SJSA1 (cell line): ENCODE measurements around the gene ITGB6. TPM values are rescaled to one million over a fixed set of nuclear protein-coding genes. Genes with fewer than 3 reads are reported as not detected.

Experiments
- DNase-seq, 2 experiments: peaks; one replicate each; pipeline ENCODE4 v3.0.0-alpha.2; 2015 to 2020; ENCODE audit warnings: low spot score in 2 of 2, low read depth in 1 of 2
- H3K27ac ChIP-seq: fragments of 250-450 bp; sonication (Bioruptor Pico); 2 replicates; pipeline ENCODE4 v1.5.1; 2020; ENCODE audit warnings: mild to moderate bottlenecking, moderate library complexity
- H3K27me3 ChIP-seq: fragments of 250-450 bp; sonication (Bioruptor Pico); replicated peaks from 2 replicates; pipeline ENCODE4 v1.5.1; 2020; ENCODE audit warnings: mild to moderate bottlenecking, moderate library complexity
- H3K36me3 ChIP-seq: fragments of 250-450 bp; sonication (Bioruptor Pico); 2 replicates; pipeline ENCODE4 v1.5.1; 2020; ENCODE audit warnings: mild to moderate bottlenecking
- H3K4me1 ChIP-seq: fragments of 250-450 bp; sonication (Bioruptor Pico); replicated peaks from 2 replicates; pipeline ENCODE4 v1.6.1; 2021; ENCODE audit warnings: mild to moderate bottlenecking
- H3K4me3 ChIP-seq: fragments of 250-450 bp; sonication (Bioruptor Pico); 2 replicates; pipeline ENCODE4 v1.5.1; 2020; ENCODE audit warnings: mild to moderate bottlenecking
- H3K9me3 ChIP-seq: fragments of 250-450 bp; sonication (Bioruptor Pico); replicated peaks from 2 replicates; pipeline ENCODE4 v1.5.1; 2020; ENCODE audit warnings: mild to moderate bottlenecking
- total RNA-seq: library from RNA; depleted of rRNA; stranded (reverse); fragments of >200 nt; shearing (Covaris generic); gene quantifications from 2 replicates; pipeline ENCODE4 v1.2.3, GENCODE V29; 2014

ITGB6 gene
- total RNA-seq, 1 experiment from 2014 or later: not detected

- Histone ChIP-seq H3K4me3 (no peak overlapping the region), H3K4me1 (peaks cover 62% of the 10 kb centered on the region), H3K9me3 (no peaks in the 10 kb centered on the region), H3K27ac (peak overlapping the region; percentile 51; the same call in 1 of the 2 replicates), H3K36me3 (no peaks in the 10 kb centered on the region), H3K27me3 (no peaks in the 10 kb centered on the region)
- peak in 1 of 2 experiments; percentile 32 for DNase-seq
Observed at GRCh38 chr2:160227293-160227915, 27.3 kb upstream of the ITGB6 start.

GRCh38 chr2:160226367-160226766 lies 26.3 kb upstream of the ITGB6 start:
- Histone ChIP-seq H3K4me3 (no peak overlapping the region), H3K27me3 (no peaks in the 10 kb centered on the region), H3K36me3 (no peaks in the 10 kb centered on the region), H3K27ac (no peak overlapping the region), H3K4me1 (peaks cover 72% of the 10 kb centered on the region), H3K9me3 (no peaks in the 10 kb centered on the region)
- DNase-seq: no peak

GRCh38 chr2:160225722-160226121 lies 25.6 kb upstream of the ITGB6 start:
- H3K27ac ChIP-seq: no peak overlapping the region
- H3K36me3 ChIP-seq: no peaks in the 10 kb centered on the region
- H3K9me3 ChIP-seq: no peaks in the 10 kb centered on the region
- peaks cover 79% of the 10 kb centered on the region for H3K4me1 ChIP-seq
- DNase-seq: no peak
- no peak overlapping the region for H3K4me3 ChIP-seq
- H3K27me3 ChIP-seq: no peaks in the 10 kb centered on the region

GRCh38 chr2:160224507-160224906 lies 24.4 kb upstream of the ITGB6 start:
- DNase-seq: no peak
- peak overlapping the region; percentile 69 for H3K27ac ChIP-seq
- no peaks in the 10 kb centered on the region for H3K27me3 ChIP-seq
- H3K4me3 ChIP-seq: no peak overlapping the region
- peaks cover 84% of the 10 kb centered on the region for H3K4me1 ChIP-seq
- no peaks in the 10 kb centered on the region for H3K36me3 ChIP-seq
- no peaks in the 10 kb centered on the region for H3K9me3 ChIP-seq

- H3K9me3 ChIP-seq: no peaks in the 10 kb centered on the region
- H3K27ac ChIP-seq: peak overlapping the region; percentile 69
- no peaks in the 10 kb centered on the region for H3K27me3 ChIP-seq
- peak; percentile 81 to 82 for DNase-seq
- no peak overlapping the region for H3K4me3 ChIP-seq
- no peaks in the 10 kb centered on the region for H3K36me3 ChIP-seq
- peaks cover 79% of the 10 kb centered on the region for H3K4me1 ChIP-seq
Observed at GRCh38 chr2:160224060-160224459, 24.0 kb upstream of the ITGB6 start.

- no peaks in the 10 kb centered on the region for H3K36me3 ChIP-seq
- no peaks in the 10 kb centered on the region for H3K27me3 ChIP-seq
- no peak for DNase-seq
- H3K27ac ChIP-seq: peak overlapping the region; percentile 69
- peaks cover 74% of the 10 kb centered on the region for H3K4me1 ChIP-seq
- no peaks in the 10 kb centered on the region for H3K9me3 ChIP-seq
- H3K4me3 ChIP-seq: no peak overlapping the region
Observed at GRCh38 chr2:160223560-160223959, 23.5 kb upstream of the ITGB6 start.

- Histone ChIP-seq H3K27ac (peak overlapping the region; percentile 71), H3K9me3 (no peaks in the 10 kb centered on the region), H3K4me1 (peaks cover 66% of the 10 kb centered on the region), H3K36me3 (no peaks in the 10 kb centered on the region), H3K4me3 (no peak overlapping the region), H3K27me3 (no peaks in the 10 kb centered on the region)
- no peak for DNase-seq
Observed at GRCh38 chr2:160222546-160223283, 22.6 kb upstream of the ITGB6 start.

- Histone ChIP-seq H3K27ac (peak overlapping the region; percentile 71), H3K36me3 (no peaks in the 10 kb centered on the region), H3K4me3 (no peak overlapping the region), H3K27me3 (no peaks in the 10 kb centered on the region), H3K4me1 (peaks cover 55% of the 10 kb centered on the region), H3K9me3 (no peaks in the 10 kb centered on the region)
- DNase-seq: peak; percentile 95
Observed at GRCh38 chr2:160221391-160222276, 21.6 kb upstream of the ITGB6 start.

- no peak for DNase-seq
- H3K4me1 ChIP-seq: peaks cover 54% of the 10 kb centered on the region
- H3K27me3 ChIP-seq: no peaks in the 10 kb centered on the region
- H3K27ac ChIP-seq: 0 out of 2 replicates have a peak overlapping the region, but pooled peaks have one; percentile 71
- no peaks in the 10 kb centered on the region for H3K9me3 ChIP-seq
- no peak overlapping the region for H3K4me3 ChIP-seq
- no peaks in the 10 kb centered on the region for H3K36me3 ChIP-seq
Observed at GRCh38 chr2:160220545-160221009, 20.5 kb upstream of the ITGB6 start.

GRCh38 chr2:160220026-160220425 lies 20.0 kb upstream of the ITGB6 start:
- Histone ChIP-seq H3K27ac (no peak overlapping the region), H3K4me1 (peaks cover 55% of the 10 kb centered on the region), H3K36me3 (no peaks in the 10 kb centered on the region), H3K4me3 (no peak overlapping the region), H3K27me3 (no peaks in the 10 kb centered on the region), H3K9me3 (no peaks in the 10 kb centered on the region)
- no peak for DNase-seq

- Histone ChIP-seq H3K27me3 (no peaks in the 10 kb centered on the region), H3K9me3 (no peaks in the 10 kb centered on the region), H3K4me3 (no peak overlapping the region), H3K4me1 (peaks cover 40% of the 10 kb centered on the region), H3K27ac (peak overlapping the region; percentile 39), H3K36me3 (no peaks in the 10 kb centered on the region)
- DNase-seq: peak; percentile 83 to 85
Observed at GRCh38 chr2:160214461-160215445, 14.7 kb upstream of the ITGB6 start.

- H3K27ac ChIP-seq: no peak overlapping the region
- H3K27me3 ChIP-seq: no peaks in the 10 kb centered on the region
- H3K4me3 ChIP-seq: no peak overlapping the region
- peaks cover 50% of the 10 kb centered on the region for H3K4me1 ChIP-seq
- DNase-seq: no peak
- no peaks in the 10 kb centered on the region for H3K9me3 ChIP-seq
- no peaks in the 10 kb centered on the region for H3K36me3 ChIP-seq
Observed at GRCh38 chr2:160213511-160213910, 13.4 kb upstream of the ITGB6 start.
